Hippocampal formation (tissue), 2 donors: ENCODE measurements around the gene DNAH17.
A peak's percentile ranks its signal among the peaks of the same experiment; 100 is the strongest.
"Not testable (repeated sequence)": the region's sequence is repeated elsewhere in the genome, so short reads cannot be mapped to it uniquely, and the experiment has no call there.

Experiments used
- DNase-seq, 2 donors: peaks; one replicate each; lab custom pipeline; 2025; lab: John Stamatoyannopoulos, UW

The DNAH17 gene

DNA sequence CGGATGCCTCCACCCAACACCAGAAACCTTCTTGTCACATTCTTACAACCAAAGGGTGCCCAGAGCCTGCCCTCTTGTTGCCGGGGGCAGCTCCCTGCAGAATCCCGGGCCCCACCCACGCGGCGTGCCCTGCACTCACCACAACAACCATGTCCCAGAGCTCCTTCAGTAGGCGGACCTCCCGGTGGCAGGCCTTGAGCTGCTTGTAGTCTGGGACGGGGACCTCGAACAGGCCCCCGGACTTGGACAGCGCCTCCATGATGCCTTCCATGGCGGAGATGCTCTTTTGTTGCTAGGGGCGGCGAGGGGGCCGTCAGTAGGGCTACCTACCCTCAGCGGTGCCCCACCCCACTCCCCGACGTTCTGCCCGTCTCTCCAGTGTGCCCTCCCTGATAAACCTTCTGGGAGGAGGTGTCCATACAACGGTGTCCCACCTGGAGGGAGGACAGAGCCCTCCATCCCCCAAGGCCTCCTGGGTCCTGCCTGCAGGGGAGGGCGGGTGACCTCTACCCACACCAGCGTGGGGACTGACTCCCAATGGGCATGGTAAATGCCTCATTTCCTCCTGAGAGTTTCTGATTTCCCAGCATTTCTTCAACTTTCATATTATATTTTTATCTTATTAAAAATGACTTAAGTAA lies 52.2 kb downstream of the DNAH17 start:
- no peak for DNase-seq

DNA sequence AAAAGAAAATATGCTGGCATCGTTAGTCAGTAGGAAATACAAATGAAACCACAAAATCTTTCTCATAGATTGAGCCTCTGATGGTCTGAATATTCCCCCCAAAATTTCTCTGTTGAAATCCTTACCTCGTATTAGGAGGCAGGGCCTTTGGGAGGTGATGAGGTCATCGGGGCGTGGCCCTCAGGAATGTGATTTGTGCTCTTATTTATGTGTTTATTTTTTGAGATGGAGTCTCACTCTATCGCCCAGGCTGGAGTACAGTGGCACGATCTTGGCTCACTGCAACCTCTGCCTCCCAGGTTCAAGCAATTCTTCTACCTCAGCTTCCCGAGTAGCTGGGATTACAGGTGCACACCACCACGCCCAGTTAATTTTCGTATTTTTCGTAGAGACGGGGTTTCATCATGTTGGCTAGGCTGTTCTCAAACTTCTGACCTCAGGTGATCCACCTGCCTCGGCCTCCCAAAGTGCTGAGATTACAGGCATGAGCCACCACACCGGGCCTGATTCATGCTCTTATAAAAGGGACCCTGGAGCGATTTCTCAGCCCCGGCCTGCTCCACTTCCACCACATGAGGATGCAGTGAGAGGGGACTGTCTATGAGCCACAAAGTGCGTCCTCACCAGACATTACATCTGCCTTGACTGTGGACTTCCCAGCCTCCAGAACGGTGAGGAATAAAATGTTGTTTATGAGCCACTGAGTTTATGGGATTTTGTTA lies 53.1 kb downstream of the DNAH17 start:
- no peak for DNase-seq

DNA sequence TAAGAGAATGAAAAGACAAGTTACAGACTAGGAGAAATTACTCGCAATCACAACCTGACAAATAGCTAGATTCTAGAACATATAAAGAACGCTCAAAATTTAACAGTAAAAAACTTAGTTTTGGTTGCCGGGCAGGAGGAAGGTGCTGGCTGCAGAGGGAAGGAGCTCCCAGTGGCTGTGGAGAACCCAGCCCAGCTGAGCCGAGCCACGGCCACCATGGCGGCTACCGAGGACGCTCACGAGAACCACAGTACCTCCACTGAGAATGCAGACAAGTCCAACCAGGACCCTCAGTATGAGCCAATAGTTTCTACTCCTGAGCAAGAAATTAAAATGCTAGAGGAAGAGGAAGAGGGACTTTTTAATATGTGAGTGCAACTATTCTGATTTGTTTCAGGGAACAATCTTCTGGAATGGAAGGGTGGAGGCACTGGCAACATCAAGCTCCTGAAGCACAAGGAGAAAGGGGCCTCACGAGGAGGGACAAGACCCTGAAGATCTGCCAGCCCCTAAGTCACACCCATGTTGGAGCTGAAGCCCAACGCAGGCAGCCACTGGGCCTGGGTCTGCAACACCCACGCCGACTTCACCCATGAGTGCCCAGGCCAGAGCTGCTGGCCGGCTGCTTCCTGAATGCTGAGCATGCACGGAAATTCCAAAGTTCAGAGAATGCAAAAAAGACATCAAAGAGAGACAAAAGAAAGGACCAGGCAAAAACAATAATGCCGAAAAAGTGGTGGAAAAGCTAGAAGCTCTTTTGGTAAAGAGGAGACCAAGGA lies 55.0 kb downstream of the DNAH17 start:
- no peak for DNase-seq

DNA sequence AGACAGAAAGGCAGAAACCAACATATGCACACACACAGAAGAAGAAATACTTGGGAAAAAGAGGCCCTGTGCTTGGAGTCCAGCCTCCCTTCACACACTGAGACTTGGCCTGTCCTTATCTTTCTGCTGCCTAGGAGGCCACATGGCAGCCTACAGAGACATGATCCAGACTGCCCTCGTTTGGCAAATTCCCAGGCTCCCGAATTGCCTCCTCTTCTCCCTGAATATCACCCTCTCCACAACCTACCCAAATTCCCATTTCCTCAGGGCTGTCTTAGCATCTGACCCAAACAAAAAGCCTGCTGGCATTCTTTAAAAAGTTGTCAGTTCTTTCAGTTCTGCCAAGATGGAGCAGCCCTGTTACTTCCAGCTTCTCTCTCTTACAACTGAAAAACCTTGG lies 59.8 kb downstream of the DNAH17 start:
- DNase-seq = no peak

DNA sequence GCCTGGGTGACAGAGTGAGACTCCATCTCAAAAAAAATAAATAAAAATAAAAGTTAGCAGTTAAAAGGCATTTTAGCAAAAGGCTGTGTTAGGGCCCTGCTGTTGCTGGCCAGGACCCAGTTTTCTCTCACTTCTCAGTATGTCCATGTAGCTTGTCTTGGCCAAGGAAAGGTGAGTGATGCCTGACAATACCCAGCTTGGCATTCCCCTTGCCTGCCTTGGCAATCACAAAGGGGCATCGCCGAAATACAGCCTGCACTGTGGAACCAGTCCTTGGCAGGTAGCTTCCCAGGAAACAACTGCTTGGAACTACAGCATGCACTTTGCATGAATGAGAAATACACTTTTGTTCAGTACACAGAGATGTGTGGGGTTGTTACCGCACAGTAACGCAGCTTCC lies 61.7 kb downstream of the DNAH17 start:
- DNase-seq = no peak

DNA sequence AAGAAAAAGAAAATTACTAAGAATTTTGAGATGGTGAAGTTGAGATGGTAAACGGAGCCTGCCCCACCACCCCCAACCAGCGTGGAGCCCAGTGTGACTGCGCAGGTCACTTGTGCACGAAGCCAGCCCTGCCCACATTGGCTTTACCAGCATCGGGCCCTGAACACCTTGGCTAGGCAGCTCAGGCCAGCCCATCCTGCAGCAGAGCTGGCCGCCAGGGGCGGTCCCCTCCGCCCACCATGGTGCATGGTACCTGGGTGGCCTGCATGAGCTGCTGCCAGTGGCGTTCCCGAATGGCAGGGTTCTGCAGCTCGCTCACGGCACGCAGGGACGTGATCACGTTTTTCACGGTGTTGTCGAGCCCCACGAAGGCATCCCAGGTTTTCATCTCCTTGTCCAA lies 62.7 kb downstream of the DNAH17 start:
- DNase-seq = no peak

DNA sequence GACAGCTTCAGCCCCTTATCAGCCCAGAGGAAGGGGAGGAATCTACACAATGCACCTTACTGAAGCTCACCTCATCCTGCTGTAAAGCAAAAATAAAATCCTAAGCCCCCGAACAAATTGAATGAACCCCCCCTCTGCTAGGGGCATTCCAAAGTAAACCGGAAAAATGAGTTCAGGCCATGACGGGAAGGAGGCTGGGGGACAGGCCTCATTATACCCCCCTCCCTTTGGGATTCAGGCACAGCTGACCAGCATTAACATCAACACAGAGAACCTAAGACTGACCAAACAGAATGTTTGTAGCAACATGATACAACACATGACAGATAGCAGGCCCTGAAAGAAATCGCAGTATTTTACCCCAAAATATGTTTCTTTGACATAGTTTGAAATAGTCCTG lies 64.2 kb downstream of the DNAH17 start:
- no peak for DNase-seq

DNA sequence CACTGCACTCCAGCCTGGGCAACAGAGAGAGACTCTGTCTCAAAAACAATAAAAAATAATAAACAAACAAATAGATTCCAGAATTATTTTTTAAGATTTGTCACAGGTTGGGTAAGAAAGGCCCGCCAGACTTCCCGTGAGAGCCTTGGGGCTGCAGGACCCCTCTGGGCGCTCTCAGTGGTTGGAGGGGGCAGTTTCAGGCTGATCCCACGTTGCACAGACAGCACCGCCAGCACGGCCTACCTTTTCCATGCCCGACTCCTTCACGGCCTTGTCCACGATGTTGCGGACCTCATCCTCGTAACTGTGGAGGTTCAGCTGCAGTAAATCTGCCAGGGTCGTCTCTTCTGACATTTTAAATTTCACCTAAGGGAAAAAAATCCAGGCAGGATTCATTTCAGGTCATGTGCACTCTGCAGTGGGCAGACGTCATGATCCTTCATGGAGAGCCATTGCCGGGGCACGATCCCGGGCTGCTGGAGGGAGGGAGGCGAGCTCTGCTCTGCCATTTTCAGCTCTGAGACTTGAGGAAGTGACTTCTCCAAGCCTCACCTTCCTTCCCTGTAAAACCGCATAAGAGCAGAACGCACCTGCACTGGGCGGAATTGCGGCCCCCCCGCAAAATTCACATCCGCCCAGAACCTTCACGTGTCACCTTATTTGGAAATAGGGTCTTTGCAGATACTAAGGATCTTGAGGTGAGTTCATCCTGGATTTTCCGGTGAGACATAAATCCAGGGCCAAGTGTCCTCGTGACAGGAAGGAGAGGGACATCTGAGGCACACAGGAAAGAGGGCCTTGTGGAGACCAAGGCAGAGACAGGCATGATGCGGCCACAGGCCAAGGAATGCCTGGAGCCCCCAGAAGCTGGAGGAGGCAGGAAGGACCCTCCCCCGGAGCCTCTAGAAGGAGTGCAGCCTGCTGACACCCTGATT lies 66.8 kb downstream of the DNAH17 start:
- DNase-seq = no peak

DNA sequence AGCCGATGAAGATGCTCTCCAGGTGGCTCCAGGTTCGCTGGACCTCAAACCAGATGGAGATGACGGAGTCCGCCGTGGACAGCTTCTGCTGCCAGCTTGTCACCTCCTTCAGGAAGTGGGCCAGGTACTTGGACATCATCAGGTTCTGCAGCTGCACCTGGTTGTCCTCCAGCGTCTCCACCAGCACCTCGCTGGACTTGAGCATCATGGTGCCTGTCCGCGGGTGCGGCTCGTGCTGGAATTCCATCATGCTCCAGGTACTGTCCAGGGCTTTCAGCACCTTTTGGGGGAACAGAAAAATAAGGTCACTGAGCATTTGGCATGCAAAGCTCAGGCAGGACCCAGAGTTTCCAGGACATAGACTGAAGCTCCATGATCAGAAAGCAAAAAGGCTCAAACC lies 69.7 kb downstream of the DNAH17 start:
- DNase-seq = no peak

DNA sequence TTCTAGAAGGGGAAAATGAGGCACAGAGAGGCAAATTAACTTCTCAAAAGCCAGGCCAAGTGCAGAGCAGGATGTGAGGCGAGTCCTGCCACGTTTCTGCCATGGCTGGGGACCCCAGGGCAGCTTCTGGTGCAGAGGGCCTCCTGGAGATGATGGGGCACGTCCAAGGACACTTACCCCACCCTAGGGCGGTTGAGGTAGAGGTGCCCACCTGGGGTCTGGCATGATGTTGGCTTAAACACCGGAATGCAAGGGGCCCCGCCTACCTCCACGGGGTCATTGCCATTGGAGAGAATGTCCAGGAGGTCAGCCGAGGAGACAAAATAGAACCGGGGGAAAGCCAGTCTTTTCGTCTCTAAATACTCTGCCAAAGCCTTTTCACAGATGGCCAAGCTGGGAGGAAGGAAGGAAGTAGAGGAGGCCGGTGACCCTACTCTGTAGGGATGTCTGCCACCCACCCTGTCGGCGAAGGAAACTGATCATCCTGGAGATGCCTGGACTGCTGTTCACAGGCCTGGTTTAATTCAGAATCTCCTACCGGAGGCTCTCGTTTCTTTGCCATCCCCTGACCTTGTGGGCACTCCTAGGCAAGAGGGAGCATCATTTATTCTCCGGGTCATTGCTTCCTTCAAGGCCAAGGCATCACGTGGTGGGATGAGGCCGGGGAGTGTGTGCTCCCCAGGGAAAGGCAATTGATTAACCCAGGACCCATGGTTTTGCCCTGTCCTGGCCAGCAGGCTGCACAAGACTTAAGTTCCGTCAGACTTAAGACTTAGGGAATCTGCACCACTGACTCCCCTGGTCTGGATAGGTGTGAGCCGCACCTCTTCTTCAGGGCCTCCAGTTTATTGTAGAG lies 70.5 kb downstream of the DNAH17 start:
- no peak for DNase-seq

DNA sequence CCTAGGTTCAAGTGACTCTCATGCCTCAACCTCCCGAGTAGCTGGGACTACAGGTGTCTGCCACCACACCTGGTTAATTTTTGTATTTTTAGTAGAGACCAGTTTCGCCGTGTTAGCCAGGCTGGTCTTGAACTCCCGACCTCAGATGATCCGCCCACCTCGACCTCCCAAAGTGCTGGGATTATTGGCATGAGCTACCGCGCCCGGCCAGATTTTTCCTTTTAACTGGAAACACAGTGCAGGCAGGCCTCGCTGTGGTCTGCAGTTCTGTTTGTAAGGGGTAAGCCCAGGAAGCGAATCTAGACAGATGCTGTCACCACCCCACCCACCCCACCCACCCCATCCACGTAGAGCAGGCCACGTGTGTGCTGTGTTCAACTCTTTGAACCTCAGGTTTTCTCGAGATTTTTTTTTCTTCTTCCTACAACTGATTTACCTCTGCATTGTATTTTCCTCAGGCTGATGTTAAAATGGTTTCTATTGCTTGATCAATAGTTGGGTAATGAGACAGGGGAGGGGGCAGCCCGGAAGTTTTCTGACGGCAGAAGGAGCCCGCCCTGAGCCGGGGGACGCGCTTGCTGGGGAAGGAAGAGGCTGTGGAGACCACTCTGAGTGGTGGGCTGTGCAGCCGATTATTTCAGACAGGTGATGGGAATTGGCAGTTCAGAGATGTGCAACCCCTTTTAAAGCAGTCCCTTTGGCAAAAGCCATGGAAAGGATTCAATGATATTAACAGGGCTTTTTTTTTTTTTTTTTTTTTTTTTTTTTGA lies 72.9 kb downstream of the DNAH17 start:
- DNase-seq = no peak

DNA sequence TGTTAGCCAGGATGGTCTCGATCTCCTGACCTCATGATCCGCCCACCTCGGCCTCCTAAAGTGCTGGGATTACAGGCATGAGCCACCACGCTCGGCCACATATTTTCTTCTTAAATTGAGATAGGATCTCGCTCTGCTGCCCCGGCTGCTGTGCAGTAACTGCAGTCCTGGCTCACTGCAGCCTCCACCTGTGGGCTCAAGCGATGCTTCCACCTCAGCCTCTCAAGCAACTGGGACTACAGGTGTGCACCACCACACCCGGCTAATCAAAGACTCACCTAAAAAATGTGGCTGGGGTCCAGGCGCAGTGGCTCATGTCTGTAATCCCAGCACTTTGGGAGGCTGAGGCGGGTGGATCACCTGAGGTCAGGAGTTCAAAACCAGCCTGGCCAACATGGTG lies 73.8 kb downstream of the DNAH17 start:
- not testable (repeated sequence) for DNase-seq

DNA sequence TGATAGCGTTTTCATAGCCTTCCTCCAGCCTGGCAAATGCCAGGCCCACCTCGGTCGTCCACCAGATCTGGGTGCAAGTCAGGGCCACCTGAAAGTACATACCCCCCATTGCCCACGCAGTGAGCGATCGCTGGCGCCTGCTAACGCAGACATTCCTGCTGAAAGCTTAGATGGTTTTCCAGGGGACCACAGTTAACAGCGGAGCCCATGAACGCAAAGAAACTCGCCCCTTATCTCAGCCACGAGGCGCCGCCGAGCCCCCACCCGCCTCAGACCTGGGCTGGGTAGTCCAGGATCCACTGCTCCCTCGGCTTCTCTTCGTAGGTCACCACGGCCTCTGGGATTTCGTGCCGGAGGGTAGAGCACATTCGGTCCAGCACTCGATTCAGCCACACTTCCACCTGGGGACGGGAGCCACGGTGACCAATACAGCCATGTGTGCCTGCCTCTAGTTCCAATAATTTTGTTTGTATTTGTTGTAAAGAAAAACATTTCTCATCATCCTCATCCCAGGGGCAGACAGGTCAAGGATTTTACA lies 74.5 kb downstream of the DNAH17 start:
- no peak for DNase-seq

DNA sequence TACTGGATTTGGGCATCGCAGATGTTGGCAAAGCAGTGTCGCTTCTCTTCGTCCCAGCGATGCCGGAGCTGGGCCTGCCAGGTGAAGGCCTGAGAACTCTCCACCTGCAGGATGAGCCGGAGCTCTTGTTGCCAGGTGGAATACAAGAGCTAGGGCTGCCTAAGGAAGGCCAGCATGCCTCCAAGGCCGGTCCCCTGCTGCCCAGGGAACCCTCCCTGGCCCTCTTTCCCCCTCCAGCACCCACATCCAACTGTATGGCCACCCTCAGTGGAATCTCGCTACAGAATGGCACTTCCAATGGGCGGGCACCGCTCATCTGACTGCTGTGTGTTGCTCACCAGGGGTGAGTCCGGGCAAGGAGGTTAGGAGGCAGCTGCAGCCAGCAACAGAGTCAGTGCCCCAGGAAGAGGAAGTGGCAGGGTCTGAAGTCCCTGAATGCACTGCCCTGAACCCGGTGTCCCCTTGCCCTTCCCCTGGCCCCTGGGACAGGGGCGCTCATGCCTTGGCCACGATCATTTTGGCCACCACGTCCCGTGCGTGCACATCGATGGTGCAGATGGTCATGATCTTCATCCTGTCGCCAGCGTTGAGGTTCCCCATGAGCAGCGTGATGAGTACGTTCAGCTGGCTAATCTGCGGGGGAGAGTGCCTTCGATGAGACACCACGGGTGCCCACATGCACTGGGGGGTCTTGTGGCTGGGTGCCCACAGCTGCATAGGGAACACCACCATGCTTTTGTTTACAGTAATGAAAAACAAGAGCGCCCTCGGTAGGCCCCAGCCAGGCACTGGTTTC lies 75.8 kb downstream of the DNAH17 start:
- no peak for DNase-seq

DNA sequence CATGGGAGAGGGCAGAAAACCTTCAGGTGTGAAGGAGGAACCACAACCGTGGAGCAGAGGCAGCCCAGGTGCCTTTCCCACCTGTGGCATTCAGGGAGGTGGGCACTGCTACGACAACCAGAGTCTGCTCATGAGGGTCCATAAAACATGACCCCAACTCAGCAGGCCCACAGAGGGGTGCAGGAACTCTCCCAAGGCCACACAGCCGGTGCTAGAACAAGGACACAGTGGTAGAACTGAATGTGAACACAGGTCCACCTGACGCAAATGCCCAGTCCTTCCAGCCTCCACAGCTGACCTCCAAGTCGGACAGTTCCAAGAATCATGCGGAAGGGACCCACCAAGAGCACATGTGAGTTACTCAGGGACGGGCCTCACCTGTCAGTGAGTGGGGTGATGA lies 76.4 kb downstream of the DNAH17 start:
- no peak for DNase-seq

DNA sequence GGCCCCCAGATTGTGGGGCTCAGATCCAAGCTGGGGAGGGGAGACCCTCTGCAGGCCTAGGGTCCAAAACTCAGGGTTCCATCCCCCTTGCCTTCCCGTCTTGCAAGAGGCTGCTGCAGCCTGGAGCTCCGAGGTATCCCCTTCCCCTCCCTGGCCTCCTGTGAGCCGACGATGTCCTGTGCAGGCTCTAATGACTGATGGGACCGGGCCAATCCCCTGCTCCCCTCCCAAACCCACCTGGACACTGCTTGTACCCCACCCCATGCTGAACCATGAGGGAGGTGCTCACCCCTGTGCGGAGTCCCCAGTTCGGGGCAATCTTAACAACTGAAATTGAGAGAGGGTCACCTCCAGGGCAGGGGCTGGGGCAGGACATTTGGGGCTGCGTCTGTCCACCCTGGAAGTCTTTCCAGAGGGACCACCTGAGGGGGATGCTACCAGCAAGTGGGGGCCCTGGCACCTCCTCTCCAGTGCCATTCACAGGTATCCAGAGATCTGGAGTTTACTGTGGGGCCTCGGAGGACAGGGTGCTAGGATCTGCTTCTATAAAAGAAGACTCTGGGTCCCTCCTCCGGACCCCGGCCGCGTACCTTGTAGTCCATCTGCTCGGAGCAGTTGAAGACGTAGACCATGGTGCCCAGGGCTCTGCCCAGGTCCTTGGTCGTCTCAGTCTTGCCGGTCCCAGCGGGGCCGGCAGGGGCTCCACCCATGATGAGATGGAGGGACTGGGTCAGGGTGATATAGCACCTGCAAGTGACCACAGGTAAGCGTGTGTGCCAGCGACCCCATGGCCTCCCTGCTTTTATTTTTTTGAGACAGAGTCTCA lies 77.3 kb downstream of the DNAH17 start:
- no peak for DNase-seq

DNA sequence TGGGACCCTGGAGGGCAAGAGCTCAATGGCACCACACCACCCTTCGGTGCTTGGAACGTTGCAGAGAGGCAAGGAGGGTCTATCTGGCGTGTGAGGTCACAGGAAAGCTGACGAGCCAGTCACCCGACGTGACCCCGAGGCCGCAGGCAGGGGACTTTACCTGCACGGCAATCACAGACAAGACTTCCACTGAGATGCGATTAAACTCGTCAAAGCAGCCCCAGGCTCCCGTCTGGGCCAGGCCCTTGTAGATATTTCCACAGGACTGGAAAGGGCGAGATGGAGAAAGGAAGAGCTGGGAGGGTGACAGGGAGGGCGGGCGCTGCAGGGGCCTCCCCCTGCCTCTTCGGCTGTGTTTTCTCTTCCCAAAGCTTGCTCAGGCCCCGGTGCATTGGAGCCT lies 78.3 kb downstream of the DNAH17 start:
- no peak for DNase-seq

DNA sequence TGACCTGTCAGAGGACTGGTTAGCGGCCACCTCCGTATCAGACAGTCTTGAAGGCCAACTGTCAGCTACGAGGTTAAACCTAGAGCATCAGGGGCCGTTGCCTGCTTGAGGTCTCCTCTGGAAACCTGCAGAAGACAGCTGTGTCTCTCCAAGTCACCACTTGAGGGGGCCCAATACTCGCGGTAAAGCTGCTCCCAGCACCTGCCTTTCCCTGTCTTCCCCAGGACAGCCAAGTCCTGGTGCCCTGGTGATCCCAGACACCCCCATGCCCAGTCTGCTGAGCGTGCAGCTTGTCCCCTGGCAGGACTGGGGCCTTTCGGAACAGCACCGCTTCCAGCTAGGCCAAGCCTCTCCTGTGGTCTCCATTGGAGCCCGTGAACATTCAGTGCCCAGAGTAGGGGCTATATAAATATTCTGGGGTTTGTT lies 80.1 kb downstream of the DNAH17 start:
- DNase-seq = peak; percentile 63 to 82
